TTC549 (cell line): ENCODE data around the gene KLRD1.
"Not testable (repeated sequence)": the region's sequence is repeated elsewhere in the genome, so short reads cannot be mapped to it uniquely, and the experiment has no call there.

Experiments used
- FAIRE-seq: peaks from 2 replicates; lab custom pipeline; 2012; peaks lifted over from hg19 to GRCh38; lab: Jason Lieb, UNC

The KLRD1 gene

DNA sequence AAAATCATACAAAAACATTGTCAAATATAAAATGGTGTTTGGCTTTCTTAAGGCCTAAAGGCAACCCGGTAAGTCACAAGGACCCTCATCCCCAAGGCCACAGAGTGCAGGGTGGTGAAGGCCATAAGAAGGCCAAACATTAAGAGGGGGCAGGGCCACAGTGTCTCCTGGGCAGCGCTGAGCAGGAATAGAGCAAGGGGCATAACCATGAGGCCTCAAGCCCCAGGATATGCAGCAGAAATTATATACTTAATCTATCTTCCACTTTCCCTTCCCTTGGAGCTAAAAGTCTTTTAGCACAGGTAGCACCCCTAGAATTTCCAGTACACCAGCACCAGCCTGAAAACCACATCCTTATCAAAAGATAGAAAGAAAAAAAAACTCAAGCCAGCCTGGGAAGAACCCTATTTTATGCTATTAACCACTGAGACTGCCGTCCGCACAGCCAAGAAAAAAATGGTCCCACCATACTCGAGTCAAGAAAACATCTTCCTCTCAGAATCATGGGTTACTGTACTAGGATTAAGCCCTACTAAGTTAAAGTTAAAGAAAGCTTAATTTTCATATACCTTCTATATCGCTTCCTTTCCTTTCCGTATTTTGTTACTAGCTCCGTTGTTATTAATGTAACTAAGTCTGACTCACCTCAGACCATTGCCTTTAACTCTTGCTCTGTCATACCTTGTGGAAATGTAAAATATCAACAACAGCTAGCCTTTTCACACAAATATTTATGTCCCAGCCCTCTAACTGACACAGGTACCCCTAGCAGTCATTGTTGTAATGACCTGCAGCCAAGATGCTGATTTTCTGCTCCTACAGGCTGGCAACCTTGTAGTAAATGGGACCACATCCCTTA is 62.1 kb downstream of the KLRD1 start:
- FAIRE-seq, result no peak

DNA sequence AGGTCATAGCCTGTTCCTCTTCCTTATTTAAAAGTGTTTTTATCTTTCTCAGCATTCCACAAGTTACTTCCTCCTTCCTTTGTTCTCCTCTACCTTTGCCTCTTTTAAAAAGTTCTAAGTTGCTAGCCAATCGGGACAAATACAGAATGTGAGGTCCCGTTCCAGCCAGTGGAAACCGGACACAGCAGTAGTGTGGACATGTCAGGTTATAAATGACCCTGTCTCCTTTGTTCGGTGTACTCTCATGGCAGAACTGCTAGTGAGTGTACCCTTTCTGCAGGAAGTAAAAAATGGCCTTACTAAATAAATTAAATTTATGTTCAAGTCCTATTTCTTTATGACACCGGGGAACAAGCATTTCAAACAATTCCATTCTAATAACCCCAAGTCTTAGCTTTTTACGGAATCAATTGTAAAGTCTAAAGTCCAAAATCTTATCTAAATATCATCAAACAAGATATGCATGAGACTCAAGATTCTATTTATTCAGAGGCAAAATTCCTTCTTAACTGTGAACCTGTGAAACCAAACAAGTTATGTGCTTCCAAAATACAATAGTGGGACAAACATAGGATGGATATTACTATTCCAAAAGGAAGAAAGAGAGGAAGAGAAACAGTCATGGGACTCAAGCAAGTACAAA is 64.3 kb downstream of the KLRD1 start:
- FAIRE-seq, result not testable (repeated sequence)

- no peak for FAIRE-seq
Measured at GRCh38 chr12:10372559-10372958, 64.9 kb downstream of the KLRD1 start.

DNA sequence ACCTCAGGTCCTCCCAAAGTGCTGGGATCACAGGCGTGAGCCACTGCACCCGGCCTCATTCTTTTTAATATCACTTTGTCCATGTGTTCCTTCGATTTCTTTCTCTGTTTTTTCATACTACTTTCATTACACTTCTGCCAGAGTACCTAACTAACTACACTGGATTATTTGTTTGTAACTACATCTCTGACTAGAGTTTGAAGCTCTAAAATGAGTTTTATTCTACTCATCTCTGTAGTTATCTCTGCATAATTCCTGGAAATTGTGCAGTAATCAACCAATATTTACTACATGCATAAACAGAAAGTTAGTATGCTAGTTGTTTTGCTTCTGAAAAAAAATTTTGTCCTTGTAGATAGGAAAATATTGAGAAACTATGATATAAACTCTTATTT is 67.0 kb downstream of the KLRD1 start:
- FAIRE-seq, result no peak

DNA sequence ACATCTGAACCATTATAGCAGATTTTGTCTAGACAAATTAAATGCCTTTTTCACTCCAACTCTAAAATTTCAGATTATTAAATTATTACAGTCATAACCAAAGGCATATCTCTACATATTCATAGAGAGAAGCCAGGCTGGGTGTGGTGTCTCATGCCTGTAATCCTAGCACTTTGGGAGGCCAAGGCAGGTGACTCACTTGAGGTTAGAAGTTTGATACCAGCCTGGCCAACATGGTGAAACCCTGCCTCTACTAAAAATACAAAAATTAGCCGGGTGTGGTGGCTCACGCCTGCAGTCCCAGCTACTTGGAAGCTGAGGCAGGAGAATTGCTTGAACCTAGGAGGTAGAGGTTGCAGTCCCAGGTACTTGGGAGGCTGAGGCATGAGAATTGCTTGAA is 71.1 kb downstream of the KLRD1 start:
- not testable (repeated sequence) for FAIRE-seq
